Spleen (tissue), 7 donors: ENCODE results near the gene ZMYM1.

Experiments
- CTCF ChIP-seq, 11 experiments: fragments of 200-600 bp in 7 of 11; fragments of 450-650 bp in 4 of 11; sonication (generic) in 4 of 11; IDR thresholded peaks in 8 of 11; conservative IDR thresholded peaks in 3 of 11; 1 replicate in 7 of 11; 2 replicates in 4 of 11; pipeline versions ENCODE4 v1.4.0 to v1.8.0; 2016 to 2021; ENCODE audit warnings: antibody characterized with exemption in 11 of 11, inconsistent platforms in 4 of 11, mild to moderate bottlenecking in 1 of 11
- POLR2A ChIP-seq, 3 donors: fragments of 450-650 bp; IDR thresholded peaks; one replicate each; pipeline ENCODE4 v1.5.1; 2017; ENCODE audit warnings: antibody characterized with exemption in 3 of 3, mild to moderate bottlenecking in 1 of 3
- POLR2AphosphoS5 ChIP-seq, 3 donors: sonication (generic); formaldehyde crosslinking; IDR thresholded peaks; one replicate each; pipeline ENCODE4 v1.5.1; 2017; ENCODE audit warnings: antibody characterized with exemption in 3 of 3
- donor health status: DM: no; HTN: no; CAD: no; lungs with moderate emphysema.
- donor health status: DM: no; HTN: no; CAD: no.
- donor health status: DM: no; HTN: no; CAD: no.

GRCh38 chr1:35053433-35053832 is 25.8 kb upstream of the ZMYM1 start:
- no peak for TF ChIP-seq CTCF (IDR thresholded peaks at IDR 0.05 in 8 of 11, conservative IDR thresholded peaks at IDR 0.05 in 3 of 11)
- TF ChIP-seq POLR2AphosphoS5 (IDR thresholded peaks at IDR 0.05) = no peak
- TF ChIP-seq POLR2A (IDR thresholded peaks at IDR 0.05) = no peak
